ENCODE results near the gene CMKLR1. TPM values are rescaled to one million over a fixed set of nuclear protein-coding genes. Genes with fewer than 3 reads are reported as not detected.

Gene CMKLR1
- total and polyA plus RNA-seq, 2 donors (not counting 1 experiment from before 2014, with no cell fraction given) = 0.06 to 0.54 TPM

- Mint-ChIP-seq H3K4me1 (no peaks in the 10 kb centered on the region), H3K4me3 (no peak overlapping the region), H3K9me3 (ENCODE audit: insufficient read depth) (no peaks in the 10 kb centered on the region), H3K27ac (no peak overlapping the region), H3K27me3 (peaks cover 36% of the 10 kb centered on the region)
- no peak overlapping the region for H3K9ac ChIP-seq (ENCODE audit: low read length)
- no peak overlapping the region for H3K27ac ChIP-seq (ENCODE audit: low read length in 2 of 2)
- H3K27me3 ChIP-seq (replicated peaks in 1 of 4; ENCODE audit: control extremely low read depth in 1 of 4, control insufficient read depth in 3 of 4, insufficient read depth in 4 of 4, low read length in 3 of 4) = peaks cover 0 to 16% (median 3%) of the 10 kb centered on the region in 4 experiments
- no peaks in the 10 kb centered on the region for H3K36me3 ChIP-seq (replicated peaks in 1 of 2; ENCODE audit: control extremely low read depth in 1 of 2, control insufficient read depth in 1 of 2, extremely low read depth in 1 of 2, insufficient read depth in 2 of 2, low read length in 1 of 2)
- H4K20me1 ChIP-seq (ENCODE audit: control insufficient read depth, insufficient read depth, low read length, poor library complexity, severe bottlenecking) = no peaks in the 10 kb centered on the region
- CTCF ChIA-PET = no interaction called here
- no peaks in the 10 kb centered on the region for H3K4me1 ChIP-seq (ENCODE audit: control insufficient read depth in 2 of 2, insufficient read depth in 2 of 2, low read length in 2 of 2)
- H2AFZ ChIP-seq (ENCODE audit: insufficient read depth, low read depth, low read length, poor library complexity, severe bottlenecking) = no peak overlapping the region
- no peaks in the 10 kb centered on the region for H3K79me2 ChIP-seq (ENCODE audit: control insufficient read depth, insufficient read depth, low read length)
- ATAC-seq (ENCODE audit: low read depth) (no peak), DNase-seq (no peak)
- POLR2A ChIA-PET = no interaction called here
- 61% methylated on average over 2 of the region's 4 CpGs for WGBS (ENCODE audit: insufficient coverage)
- H3K4me2 ChIP-seq (replicated peaks; ENCODE audit: low read depth, low read length, poor library complexity, severe bottlenecking) = no peak overlapping the region
- intact Hi-C loops (cut with micrococcal nuclease) = no loop called here
- peaks cover 0 to 3% (median 0%) of the 10 kb centered on the region in 3 donors for H3K9me3 ChIP-seq (ENCODE audit: control extremely low read depth in 1 of 3, control insufficient read depth in 2 of 3, insufficient read depth in 1 of 3, low read length in 2 of 3)
- no peak overlapping the region for H3K4me3 ChIP-seq (ENCODE audit: control extremely low read depth in 1 of 5, extremely low read depth in 1 of 5, insufficient read depth in 1 of 5, low read depth in 2 of 5, low read length in 4 of 5)
- TF ChIP-seq EZH2 (IDR thresholded peaks at IDR 0.05; ENCODE audit: borderline replicate concordance, insufficient read depth, low read depth, low read length, poor library complexity, severe bottlenecking) = no peak
- TF ChIP-seq CTCF (IDR thresholded peaks at IDR 0.05) = no peak
Observed at GRCh38 chr12:108335349-108336119, 3.6 kb downstream of the CMKLR1 start.

- Histone ChIP-seq H3K27me3 (replicated peaks in 1 of 4; ENCODE audit: control extremely low read depth in 1 of 4, control insufficient read depth in 3 of 4, insufficient read depth in 4 of 4, low read length in 3 of 4) (peaks cover 0 to 8% (median 3%) of the 10 kb centered on the region in 4 experiments), H2AFZ (ENCODE audit: insufficient read depth, low read depth, low read length, poor library complexity, severe bottlenecking) (no peak overlapping the region), H3K9ac (ENCODE audit: low read length) (no peak overlapping the region), H3K4me2 (replicated peaks; ENCODE audit: low read depth, low read length, poor library complexity, severe bottlenecking) (no peak overlapping the region), H3K4me1 (ENCODE audit: control insufficient read depth in 2 of 2, insufficient read depth in 2 of 2, low read length in 2 of 2) (no peaks in the 10 kb centered on the region), H3K27ac (ENCODE audit: low read length in 2 of 2) (no peak overlapping the region), H3K4me3 (ENCODE audit: control extremely low read depth in 1 of 5, extremely low read depth in 1 of 5, insufficient read depth in 1 of 5, low read depth in 2 of 5, low read length in 4 of 5) (no peak overlapping the region), H4K20me1 (ENCODE audit: control insufficient read depth, insufficient read depth, low read length, poor library complexity, severe bottlenecking) (no peaks in the 10 kb centered on the region), H3K79me2 (ENCODE audit: control insufficient read depth, insufficient read depth, low read length) (no peaks in the 10 kb centered on the region), H3K36me3 (replicated peaks in 1 of 2; ENCODE audit: control extremely low read depth in 1 of 2, control insufficient read depth in 1 of 2, extremely low read depth in 1 of 2, insufficient read depth in 2 of 2, low read length in 1 of 2) (no peaks in the 10 kb centered on the region), H3K9me3 (ENCODE audit: control extremely low read depth in 1 of 3, control insufficient read depth in 2 of 3, insufficient read depth in 1 of 3, low read length in 2 of 3) (no peaks in the 10 kb centered on the region)
- no peak for ATAC-seq (ENCODE audit: low read depth)
- Mint-ChIP-seq H3K9me3 (ENCODE audit: insufficient read depth) (peaks cover 3% of the 10 kb centered on the region), H3K27ac (no peak overlapping the region), H3K4me1 (no peaks in the 10 kb centered on the region), H3K27me3 (peaks cover 27% of the 10 kb centered on the region), H3K4me3 (no peak overlapping the region)
- WGBS (ENCODE audit: insufficient coverage) = 98% methylated on average over 5 of the region's 10 CpGs
- CTCF ChIA-PET = no interaction called here
- POLR2A ChIA-PET = no interaction called here
- intact Hi-C loops (cut with micrococcal nuclease) = no loop called here
- DNase-seq = no peak
- TF ChIP-seq EZH2 (IDR thresholded peaks at IDR 0.05; ENCODE audit: borderline replicate concordance, insufficient read depth, low read depth, low read length, poor library complexity, severe bottlenecking) (no peak), CTCF (IDR thresholded peaks at IDR 0.05) (no peak)
Observed at GRCh38 chr12:108333898-108334699, 5.0 kb downstream of the CMKLR1 start.

All from B cell (primary cell).